ENCODE data around the gene C1orf21. TPM values are rescaled to one million over a fixed set of nuclear protein-coding genes. Genes with fewer than 3 reads are reported as not detected.

The C1orf21 gene
- total and polyA plus RNA-seq, 2 donors (not counting 1 experiment from before 2014, with no cell fraction given) = 53.0 to 95.4 TPM

DNA sequence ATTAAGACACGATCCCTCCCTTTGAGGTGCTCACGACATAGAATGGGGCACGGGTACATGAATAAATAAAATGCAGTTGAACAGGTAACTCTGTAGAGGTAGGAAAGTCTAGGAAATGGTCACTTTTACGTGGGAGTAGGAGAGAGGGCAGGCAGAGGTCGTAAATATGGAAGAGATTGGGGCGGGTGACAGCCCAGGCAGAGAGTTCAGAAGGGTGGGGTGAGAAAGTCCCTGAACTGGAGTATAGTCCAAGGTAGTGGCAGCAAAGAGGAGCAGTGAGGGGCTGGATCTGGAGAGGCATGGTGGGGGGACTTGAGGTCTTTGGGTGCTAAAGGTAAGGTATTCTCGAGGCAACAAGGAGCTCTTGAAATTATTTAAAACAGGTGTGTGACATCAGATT is 147.9 kb downstream of the C1orf21 start:
- peak overlapping the region; percentile 71 for H3K27ac ChIP-seq (ENCODE audit: insufficient read depth, low read length)
- H3K4me2 ChIP-seq (ENCODE audit: extremely low read depth, insufficient read depth, low read length) = peak overlapping the region; percentile 68
- no peak for DNase-seq (ENCODE audit: low read depth in 2 of 2)
- H3K36me3 ChIP-seq (ENCODE audit: control insufficient read depth, insufficient read depth, low read length) = no peaks in the 10 kb centered on the region
- H4K20me1 ChIP-seq (ENCODE audit: control insufficient read depth, extremely low read depth, insufficient read depth, low read length) = no peaks in the 10 kb centered on the region
- no peak overlapping the region for H2AFZ ChIP-seq (ENCODE audit: low read length)
- H3K27me3 ChIP-seq (ENCODE audit: control insufficient read depth, insufficient read depth, low read length) = no peaks in the 10 kb centered on the region
- no peak for TF ChIP-seq CTCF (conservative IDR thresholded peaks at IDR 0.05 in 1 of 2, IDR thresholded peaks at IDR 0.05 in 1 of 2; ENCODE audit: low read depth in 1 of 2, low read length in 2 of 2)
- TF ChIP-seq EZH2 (IDR thresholded peaks at IDR 0.05; ENCODE audit: low read length, missing control alignments) = no peak
- H3K79me2 ChIP-seq (ENCODE audit: control insufficient read depth, insufficient read depth, low read length) = no peaks in the 10 kb centered on the region
- no peak overlapping the region for H3K9ac ChIP-seq (ENCODE audit: insufficient read depth, low read length)
- H3K4me1 ChIP-seq (ENCODE audit: control insufficient read depth, extremely low read depth, insufficient read depth, low read length) = peaks cover 5% of the 10 kb centered on the region
- H3K4me3 ChIP-seq (replicated peaks in 1 of 4; ENCODE audit: control extremely low read depth in 1 of 4, insufficient read depth in 1 of 4, low read depth in 3 of 4, low read length in 4 of 4) = no peak overlapping the region
- H3K9me3 ChIP-seq (ENCODE audit: control insufficient read depth, insufficient read depth, low read depth, low read length) = no peaks in the 10 kb centered on the region

- H3K27me3 ChIP-seq (ENCODE audit: control insufficient read depth, insufficient read depth, low read length) = no peaks in the 10 kb centered on the region
- no peaks in the 10 kb centered on the region for H3K36me3 ChIP-seq (ENCODE audit: control insufficient read depth, insufficient read depth, low read length)
- H3K4me2 ChIP-seq (ENCODE audit: extremely low read depth, insufficient read depth, low read length) = peak overlapping the region; percentile 68
- peak overlapping the region; percentile 13 for H3K9ac ChIP-seq (ENCODE audit: insufficient read depth, low read length)
- peak overlapping the region; percentile 71 for H3K27ac ChIP-seq (ENCODE audit: insufficient read depth, low read length)
- no peak for TF ChIP-seq CTCF (conservative IDR thresholded peaks at IDR 0.05 in 1 of 2, IDR thresholded peaks at IDR 0.05 in 1 of 2; ENCODE audit: low read depth in 1 of 2, low read length in 2 of 2)
- no peak for TF ChIP-seq EZH2 (IDR thresholded peaks at IDR 0.05; ENCODE audit: low read length, missing control alignments)
- peak; percentile 8 to 95 for DNase-seq (ENCODE audit: low read depth in 2 of 2)
- peak overlapping the region; percentile 21 for H2AFZ ChIP-seq (ENCODE audit: low read length)
- peaks cover 5% of the 10 kb centered on the region for H3K4me1 ChIP-seq (ENCODE audit: control insufficient read depth, extremely low read depth, insufficient read depth, low read length)
- no peak overlapping the region for H3K4me3 ChIP-seq (replicated peaks in 1 of 4; ENCODE audit: control extremely low read depth in 1 of 4, insufficient read depth in 1 of 4, low read depth in 3 of 4, low read length in 4 of 4)
- no peaks in the 10 kb centered on the region for H4K20me1 ChIP-seq (ENCODE audit: control insufficient read depth, extremely low read depth, insufficient read depth, low read length)
- no peaks in the 10 kb centered on the region for H3K9me3 ChIP-seq (ENCODE audit: control insufficient read depth, insufficient read depth, low read depth, low read length)
- no peaks in the 10 kb centered on the region for H3K79me2 ChIP-seq (ENCODE audit: control insufficient read depth, insufficient read depth, low read length)
Observed at GRCh38 chr1:184535191-184535970, 148.6 kb downstream of the C1orf21 start.

- no peaks in the 10 kb centered on the region for H3K27me3 ChIP-seq (ENCODE audit: control insufficient read depth, insufficient read depth, low read length)
- TF ChIP-seq EZH2 (IDR thresholded peaks at IDR 0.05; ENCODE audit: low read length, missing control alignments) = no peak
- TF ChIP-seq CTCF (conservative IDR thresholded peaks at IDR 0.05 in 1 of 2, IDR thresholded peaks at IDR 0.05 in 1 of 2; ENCODE audit: low read depth in 1 of 2, low read length in 2 of 2) = no peak
- no peaks in the 10 kb centered on the region for H3K36me3 ChIP-seq (ENCODE audit: control insufficient read depth, insufficient read depth, low read length)
- H4K20me1 ChIP-seq (ENCODE audit: control insufficient read depth, extremely low read depth, insufficient read depth, low read length) = no peaks in the 10 kb centered on the region
- no peak for DNase-seq (ENCODE audit: low read depth in 2 of 2)
- H3K9ac ChIP-seq (ENCODE audit: insufficient read depth, low read length) = no peak overlapping the region
- no peak overlapping the region for H3K27ac ChIP-seq (ENCODE audit: insufficient read depth, low read length)
- H2AFZ ChIP-seq (ENCODE audit: low read length) = no peak overlapping the region
- H3K4me1 ChIP-seq (ENCODE audit: control insufficient read depth, extremely low read depth, insufficient read depth, low read length) = peaks cover 5% of the 10 kb centered on the region
- no peaks in the 10 kb centered on the region for H3K79me2 ChIP-seq (ENCODE audit: control insufficient read depth, insufficient read depth, low read length)
- no peak overlapping the region for H3K4me3 ChIP-seq (replicated peaks in 1 of 4; ENCODE audit: control extremely low read depth in 1 of 4, insufficient read depth in 1 of 4, low read depth in 3 of 4, low read length in 4 of 4)
- H3K4me2 ChIP-seq (ENCODE audit: extremely low read depth, insufficient read depth, low read length) = no peak overlapping the region
- H3K9me3 ChIP-seq (ENCODE audit: control insufficient read depth, insufficient read depth, low read depth, low read length) = no peaks in the 10 kb centered on the region
Observed at GRCh38 chr1:184536246-184536985, 149.6 kb downstream of the C1orf21 start.

All from fibroblast of lung (primary cell).